ENCODE results near the gene STEAP2. TPM values are rescaled to one million over a fixed set of nuclear protein-coding genes. Genes with fewer than 3 reads are reported as not detected.

The STEAP2 gene
- total RNA-seq, 1 donor from 2014 or later, result 18.7 TPM

GRCh38 chr7:90233569-90233968 lies 22.0 kb downstream of the STEAP2 start:
- no peaks in the 10 kb centered on the region for H3K4me1 ChIP-seq
- TF ChIP-seq CTCF (IDR thresholded peaks at IDR 0.05), result no peak
- H3K4me3 ChIP-seq, result no peak overlapping the region
- peaks cover 0 to 4% of the 10 kb centered on the region in 2 donors for H3K36me3 ChIP-seq
- no peaks in the 10 kb centered on the region for H3K27me3 ChIP-seq
- no peak overlapping the region for H3K27ac ChIP-seq
- H3K9me3 ChIP-seq, result no peaks in the 10 kb centered on the region
- intact Hi-C loops (cut with DNase I), result no loop called here
- no peak for DNase-seq (ENCODE audit: low spot score in 2 of 2)

GRCh38 chr7:90236721-90237289 lies 25.3 kb downstream of the STEAP2 start:
- DNase-seq (ENCODE audit: low spot score in 2 of 2), result no peak
- intact Hi-C loops (cut with DNase I), result no loop called here
- Histone ChIP-seq H3K36me3 (peaks cover 0 to 3% of the 10 kb centered on the region in 2 donors), H3K27ac (no peak overlapping the region), H3K4me1 (no peaks in the 10 kb centered on the region), H3K4me3 (no peak overlapping the region), H3K27me3 (no peaks in the 10 kb centered on the region), H3K9me3 (no peaks in the 10 kb centered on the region)
- no peak for TF ChIP-seq CTCF (IDR thresholded peaks at IDR 0.05)

GRCh38 chr7:90238022-90238421 lies 26.5 kb downstream of the STEAP2 start:
- intact Hi-C loops (cut with DNase I), result no loop called here

GRCh38 chr7:90238583-90238982 lies 27.0 kb downstream of the STEAP2 start:
- H3K4me3 ChIP-seq, result no peak overlapping the region
- H3K36me3 ChIP-seq, result peaks cover 0 to 3% of the 10 kb centered on the region in 2 donors
- H3K4me1 ChIP-seq, result no peaks in the 10 kb centered on the region
- no peak for TF ChIP-seq CTCF (IDR thresholded peaks at IDR 0.05)
- no peak overlapping the region for H3K27ac ChIP-seq
- H3K9me3 ChIP-seq, result no peaks in the 10 kb centered on the region
- no peaks in the 10 kb centered on the region for H3K27me3 ChIP-seq
- intact Hi-C loops (cut with DNase I), result no loop called here
- no peak for DNase-seq (ENCODE audit: low spot score in 2 of 2)

More at GRCh38 chr7:90238022-90238421, 26.5 kb downstream of the STEAP2 start:
- peaks cover 0 to 3% of the 10 kb centered on the region in 2 donors for H3K36me3 ChIP-seq
- no peaks in the 10 kb centered on the region for H3K4me1 ChIP-seq
- H3K27ac ChIP-seq, result no peak overlapping the region
- TF ChIP-seq CTCF (IDR thresholded peaks at IDR 0.05), result no peak
- no peak overlapping the region for H3K4me3 ChIP-seq
- DNase-seq (ENCODE audit: low spot score in 2 of 2), result no peak
- H3K27me3 ChIP-seq, result no peaks in the 10 kb centered on the region
- no peaks in the 10 kb centered on the region for H3K9me3 ChIP-seq

GRCh38 chr7:90239050-90239449 lies 27.5 kb downstream of the STEAP2 start:
- no peak for DNase-seq (ENCODE audit: low spot score in 2 of 2)
- H3K4me3 ChIP-seq, result no peak overlapping the region
- intact Hi-C loops (cut with DNase I), result no loop called here
- peaks cover 0 to 2% of the 10 kb centered on the region in 2 donors for H3K36me3 ChIP-seq
- H3K27ac ChIP-seq, result no peak overlapping the region
- H3K4me1 ChIP-seq, result no peaks in the 10 kb centered on the region
- H3K9me3 ChIP-seq, result no peaks in the 10 kb centered on the region
- H3K27me3 ChIP-seq, result no peaks in the 10 kb centered on the region
- no peak for TF ChIP-seq CTCF (IDR thresholded peaks at IDR 0.05)
